ENCODE data around the gene HOXC5. TPM values are rescaled to one million over a fixed set of nuclear protein-coding genes. Genes with fewer than 3 reads are reported as not detected.

HOXC5 gene
- total RNA-seq, 1 experiment from 2014 or later: not detected

DNA sequence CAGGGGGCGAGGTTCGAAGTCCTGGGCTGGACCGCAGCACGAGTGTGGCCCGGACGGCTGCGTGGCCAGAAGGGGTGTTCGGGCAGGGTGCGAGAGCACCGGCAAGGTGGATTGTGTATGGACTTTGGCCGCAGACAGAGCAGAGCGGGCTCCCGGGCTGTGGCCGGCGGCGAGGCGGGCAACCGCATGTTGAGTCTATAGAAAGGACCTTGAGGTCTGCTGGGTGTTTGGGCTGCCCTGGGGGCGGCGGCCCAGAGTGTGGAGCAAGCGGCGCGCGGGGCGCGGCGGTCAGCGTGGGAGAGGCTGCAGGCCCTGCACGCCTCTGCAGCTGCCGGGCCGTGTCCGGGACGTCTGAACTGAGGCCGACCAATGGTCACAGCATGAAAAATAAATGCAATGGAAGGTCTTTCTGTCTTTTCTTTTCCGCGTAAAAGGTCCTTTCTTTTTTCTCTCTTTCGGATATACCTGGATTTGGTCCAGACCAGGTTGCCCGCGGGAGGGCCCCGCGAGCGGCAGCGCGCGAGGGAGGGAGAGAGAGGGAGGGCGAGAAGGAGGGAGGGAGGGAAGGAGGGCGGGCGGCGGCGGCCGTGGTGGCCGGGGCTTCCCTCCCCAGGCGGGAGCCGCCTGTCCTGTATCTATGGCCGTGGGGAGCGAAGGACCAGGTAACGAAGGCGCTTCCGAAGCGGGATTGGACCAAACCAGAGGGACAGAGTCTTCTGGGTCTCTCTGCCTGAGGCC, 38.4 kb upstream of the HOXC5 start:
- DNase-seq (ENCODE audit: low read depth, low spot score): no peak
- in situ Hi-C loops (cut with HindIII; ENCODE audit: low pct_unique_long_range_greater_than_20kb, low sequenced_read_pairs): no loop called here

GRCh38 chr12:53995002-53995377, 37.9 kb upstream of the HOXC5 start:
- no peak for DNase-seq (ENCODE audit: low read depth, low spot score)
- in situ Hi-C loops (cut with HindIII; ENCODE audit: low pct_unique_long_range_greater_than_20kb, low sequenced_read_pairs): no loop called here

DNA sequence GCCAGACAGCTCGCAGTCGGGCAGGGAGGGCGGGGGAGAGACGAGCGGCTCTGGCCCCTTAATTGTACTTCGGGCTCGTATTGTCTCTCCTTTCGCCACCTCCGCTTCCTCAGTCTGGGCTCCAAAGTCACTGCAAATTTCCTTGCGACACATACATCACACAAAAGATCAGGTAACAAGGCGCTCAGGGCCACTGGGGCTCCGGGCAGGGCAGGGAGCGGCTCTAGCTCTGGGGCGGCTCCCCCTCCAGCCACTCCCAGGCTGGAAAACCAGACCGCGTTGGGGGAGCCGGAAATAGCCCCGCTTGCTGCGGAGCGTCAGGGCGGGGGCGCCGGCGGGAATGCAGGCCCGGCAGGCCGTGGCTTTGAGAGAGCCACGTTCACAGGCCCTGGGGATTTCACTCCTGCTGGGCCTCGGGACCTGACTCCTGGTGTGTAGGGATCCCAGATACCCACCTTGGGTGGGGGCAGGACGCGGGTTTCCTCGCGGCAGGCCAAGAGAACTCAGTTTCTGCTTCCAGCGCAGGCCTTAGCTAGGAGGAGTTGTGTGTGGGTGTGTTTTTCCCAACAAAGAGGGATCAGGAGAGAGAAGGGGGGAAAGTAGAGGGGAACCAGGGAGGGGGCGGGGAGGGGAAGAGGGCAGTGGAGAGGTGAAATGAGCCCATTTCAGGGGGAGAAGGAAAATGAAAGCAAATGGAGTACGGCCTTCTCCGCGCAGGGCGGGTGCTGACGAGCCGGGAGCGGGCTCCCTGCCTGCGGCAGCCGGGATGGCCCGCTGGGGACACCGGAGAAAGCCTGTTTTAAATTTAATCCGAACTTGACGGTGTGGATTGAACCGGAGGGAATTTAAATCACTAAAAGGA, 37.2 kb upstream of the HOXC5 start:
- in situ Hi-C loops (cut with HindIII; ENCODE audit: low pct_unique_long_range_greater_than_20kb, low sequenced_read_pairs): no loop called here
- DNase-seq (ENCODE audit: low read depth, low spot score): no peak

GRCh38 chr12:53996240-53997203, 36.3 kb upstream of the HOXC5 start:
- in situ Hi-C loops (cut with HindIII; ENCODE audit: low pct_unique_long_range_greater_than_20kb, low sequenced_read_pairs): no loop called here
- DNase-seq (ENCODE audit: low read depth, low spot score): no peak

DNA sequence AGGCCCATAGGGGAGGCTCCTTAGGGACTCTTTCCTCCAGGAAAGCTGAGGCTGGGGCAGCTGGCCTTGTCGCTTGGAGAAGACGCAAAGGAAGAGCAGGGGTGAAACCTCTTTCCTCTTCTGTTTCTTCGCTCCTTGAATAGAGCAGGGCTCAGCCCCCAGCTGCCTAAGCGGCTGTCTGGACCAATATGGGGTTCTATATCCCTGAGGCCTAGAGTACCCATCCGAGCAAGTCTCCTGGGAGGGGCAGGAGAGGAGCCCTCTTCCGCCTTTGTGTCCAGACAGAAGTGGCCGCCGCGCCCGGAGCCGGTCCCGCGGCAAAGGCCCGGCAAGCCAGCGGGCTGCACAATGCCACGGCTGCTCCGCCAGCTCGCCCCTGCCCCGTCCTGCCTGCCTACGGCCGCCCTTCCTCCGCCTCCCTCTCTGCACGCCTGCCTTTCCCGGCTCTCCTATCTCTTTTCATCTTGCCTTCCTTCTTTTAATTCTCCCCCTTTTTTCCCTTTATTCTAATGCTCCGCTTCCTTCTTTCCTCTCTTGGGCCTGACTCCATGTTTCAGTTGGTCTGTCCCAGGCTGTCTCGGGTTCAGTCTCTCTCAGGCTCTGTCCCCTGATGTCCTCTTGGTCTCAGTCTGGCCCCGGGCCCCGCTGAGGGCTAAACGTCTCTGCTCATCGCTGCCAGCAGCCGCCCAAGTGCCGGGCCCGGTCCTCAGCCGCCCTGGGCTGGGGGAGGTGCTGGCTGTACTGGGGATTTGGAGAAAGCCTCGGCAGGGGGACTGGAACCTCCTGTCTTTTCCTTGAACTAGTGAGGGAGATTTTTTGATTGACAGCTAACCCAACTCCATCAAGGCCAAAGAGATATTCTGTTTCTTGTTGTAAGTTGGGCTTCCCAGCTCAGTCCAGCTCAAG, 35.4 kb upstream of the HOXC5 start:
- DNase-seq (ENCODE audit: low read depth, low spot score): no peak
- in situ Hi-C loops (cut with HindIII; ENCODE audit: low pct_unique_long_range_greater_than_20kb, low sequenced_read_pairs): no loop called here

DNA sequence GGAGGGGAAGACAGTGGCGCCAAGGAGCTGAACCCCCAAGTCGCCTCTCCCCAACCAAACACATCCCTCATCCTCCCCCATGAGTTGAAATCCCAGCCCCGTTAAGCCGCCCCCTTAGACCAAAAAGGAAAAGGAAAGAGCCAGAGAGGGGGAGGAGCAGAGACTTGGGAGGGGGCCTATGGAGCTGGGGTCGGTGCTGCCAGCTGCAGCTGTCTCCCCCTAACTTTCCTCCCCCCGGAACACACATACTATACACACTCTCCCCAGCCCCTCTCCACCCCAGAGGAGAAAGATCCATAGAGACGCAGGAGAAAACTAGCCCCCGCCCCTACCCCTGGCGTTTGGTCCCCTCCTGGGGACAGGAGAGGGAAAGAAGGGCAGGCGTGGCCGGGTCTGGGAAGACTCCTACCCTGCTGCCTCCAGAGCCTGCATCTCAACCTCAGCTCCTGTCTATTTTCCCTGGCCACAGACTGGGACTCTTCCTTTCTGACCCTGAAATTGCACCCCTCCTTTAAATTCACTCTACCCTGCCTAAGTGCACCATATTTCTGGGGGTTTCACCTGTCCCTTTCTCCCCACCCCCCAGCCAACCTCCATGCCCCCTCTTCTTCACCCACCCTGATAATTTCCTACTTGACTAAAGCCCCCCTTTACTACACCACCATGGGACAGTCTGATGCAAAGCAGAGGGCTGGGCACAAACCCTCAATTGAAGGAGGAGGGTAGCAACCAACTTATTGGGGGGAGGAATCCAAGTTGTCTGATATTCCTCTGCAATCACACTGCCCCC, 34.5 kb upstream of the HOXC5 start:
- in situ Hi-C loops (cut with HindIII; ENCODE audit: low pct_unique_long_range_greater_than_20kb, low sequenced_read_pairs): no loop called here
- no peak for DNase-seq (ENCODE audit: low read depth, low spot score)

DNA sequence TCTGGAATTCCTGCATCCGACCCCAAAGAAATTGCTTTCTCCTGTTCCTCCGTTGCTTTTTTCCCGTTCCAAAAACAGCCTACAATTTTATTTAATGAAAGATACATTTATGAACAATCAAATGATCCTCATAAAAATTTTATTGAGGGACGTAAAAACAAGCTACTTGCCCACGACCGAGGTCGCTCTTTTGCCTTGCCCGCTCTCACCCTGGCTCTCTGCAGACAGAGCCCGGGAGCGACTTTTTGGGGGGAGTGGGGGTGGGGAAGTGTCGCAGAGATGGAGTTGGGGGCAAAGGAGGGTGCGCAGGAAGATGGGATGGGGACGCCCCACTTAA, 34.0 kb upstream of the HOXC5 start:
- DNase-seq (ENCODE audit: low read depth, low spot score): no peak
- in situ Hi-C loops (cut with HindIII; ENCODE audit: low pct_unique_long_range_greater_than_20kb, low sequenced_read_pairs): no loop called here

GRCh38 chr12:53999559-54000115, 33.2 kb upstream of the HOXC5 start:
- in situ Hi-C loops (cut with HindIII; ENCODE audit: low pct_unique_long_range_greater_than_20kb, low sequenced_read_pairs): no loop called here
- DNase-seq (ENCODE audit: low read depth, low spot score): peak; percentile 79

DNA sequence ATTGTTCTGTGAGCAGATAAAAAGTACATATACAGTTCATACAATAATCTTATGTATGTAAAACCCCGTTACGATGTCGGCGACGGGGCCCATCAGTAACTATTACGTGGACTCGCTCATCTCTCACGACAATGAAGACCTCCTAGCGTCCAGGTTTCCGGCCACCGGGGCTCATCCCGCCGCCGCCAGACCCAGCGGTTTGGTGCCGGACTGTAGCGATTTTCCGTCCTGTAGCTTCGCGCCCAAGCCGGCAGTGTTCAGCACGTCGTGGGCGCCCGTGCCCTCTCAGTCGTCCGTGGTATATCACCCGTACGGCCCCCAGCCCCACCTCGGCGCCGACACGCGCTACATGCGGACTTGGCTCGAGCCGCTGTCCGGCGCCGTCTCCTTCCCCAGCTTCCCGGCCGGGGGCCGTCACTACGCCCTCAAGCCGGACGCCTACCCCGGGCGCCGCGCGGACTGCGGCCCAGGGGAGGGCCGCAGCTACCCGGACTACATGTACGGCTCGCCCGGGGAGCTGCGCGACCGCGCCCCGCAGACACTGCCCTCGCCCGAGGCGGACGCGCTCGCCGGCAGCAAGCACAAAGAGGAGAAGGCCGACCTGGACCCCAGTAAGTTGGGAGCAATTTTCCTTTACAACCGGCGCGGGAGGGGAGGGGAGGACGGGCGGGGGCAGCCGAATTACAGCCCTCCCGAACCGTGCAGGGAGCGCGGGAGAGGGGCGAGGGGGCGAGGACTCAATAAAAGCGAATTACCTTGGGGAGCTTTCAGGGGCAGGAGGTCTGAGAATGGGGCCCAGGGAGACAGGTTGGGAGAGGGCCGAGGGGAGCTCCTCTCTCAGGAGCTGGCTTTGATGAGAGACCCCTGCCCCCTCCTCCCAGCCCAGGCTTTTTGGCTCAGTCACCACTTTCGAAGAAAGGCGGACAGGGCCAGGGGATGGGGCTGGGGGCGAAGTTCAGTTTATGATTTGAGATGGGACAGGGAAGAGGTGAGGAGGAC, 32.4 kb upstream of the HOXC5 start, which contains the start of gene HOXC9:
Gene HOXC9 (plus strand): TSS at position 46 of the 999 bp plus-strand sequence. CDS start 28 bp downstream, at position 74.
- in situ Hi-C loops (cut with HindIII; ENCODE audit: low pct_unique_long_range_greater_than_20kb, low sequenced_read_pairs): no loop called here
- no peak for DNase-seq (ENCODE audit: low read depth, low spot score)

DNA sequence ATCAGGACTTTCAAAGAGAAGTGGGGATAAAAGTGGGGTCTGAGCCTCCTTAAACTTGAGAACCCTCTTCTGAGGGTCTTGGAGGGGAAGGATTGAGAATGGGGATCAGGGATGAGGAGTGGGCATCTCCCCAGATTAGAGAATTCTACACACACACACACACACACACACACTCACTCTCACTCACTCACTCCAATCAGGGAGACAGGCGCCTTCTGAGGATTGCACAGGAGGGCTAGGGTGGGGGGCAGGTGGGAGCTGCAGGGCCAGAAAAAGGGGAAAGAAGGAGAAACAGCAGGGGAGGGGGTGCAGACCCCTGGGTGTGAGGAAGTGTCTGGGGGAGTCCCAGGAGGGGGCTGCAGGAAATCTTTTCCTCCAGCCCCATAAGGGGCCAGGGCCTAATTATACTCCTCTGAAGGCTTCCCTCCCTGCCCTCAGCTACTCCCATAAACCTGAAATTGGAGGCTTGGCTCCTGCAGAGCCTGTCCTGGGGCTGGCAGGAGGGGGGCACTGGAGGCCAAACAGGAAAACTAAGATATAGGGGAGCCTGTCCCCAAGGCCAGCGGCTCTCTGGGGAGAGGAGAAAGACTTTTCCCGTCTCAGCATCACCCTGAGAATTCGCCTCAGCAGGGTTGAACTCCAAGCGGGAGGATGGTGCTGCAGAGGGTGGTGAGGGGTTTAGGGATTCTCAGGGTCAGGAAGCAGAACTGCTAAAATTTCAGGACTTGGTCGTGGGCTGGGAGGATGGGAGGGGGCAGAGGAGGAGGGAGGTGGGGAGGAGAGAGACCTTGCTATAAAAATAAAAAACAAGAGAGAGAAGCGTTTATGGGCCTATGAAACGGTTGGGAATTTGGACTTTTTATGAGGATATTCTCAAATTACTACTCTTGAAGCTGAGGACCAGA, 31.3 kb upstream of the HOXC5 start:
- in situ Hi-C loops (cut with HindIII; ENCODE audit: low pct_unique_long_range_greater_than_20kb, low sequenced_read_pairs): no loop called here
- no peak for DNase-seq (ENCODE audit: low read depth, low spot score)

- in situ Hi-C loops (cut with HindIII; ENCODE audit: low pct_unique_long_range_greater_than_20kb, low sequenced_read_pairs): no loop called here
- DNase-seq (ENCODE audit: low read depth, low spot score): no peak
Observed at GRCh38 chr12:54002278-54002914, 30.5 kb upstream of the HOXC5 start.

- DNase-seq (ENCODE audit: low read depth, low spot score): no peak
- in situ Hi-C loops (cut with HindIII; ENCODE audit: low pct_unique_long_range_greater_than_20kb, low sequenced_read_pairs): no loop called here
Observed at GRCh38 chr12:54002915-54003389, 29.9 kb upstream of the HOXC5 start.

GRCh38 chr12:54003625-54004024, 29.2 kb upstream of the HOXC5 start:
- in situ Hi-C loops (cut with HindIII; ENCODE audit: low pct_unique_long_range_greater_than_20kb, low sequenced_read_pairs): no loop called here
- DNase-seq (ENCODE audit: low read depth, low spot score): no peak

Data from SK-MEL-5 (cell line).